ENCODE data around the gene SMIM29.
A peak's percentile ranks its signal among the peaks of the same experiment; 100 is the strongest.

The SMIM29 gene

GRCh38 chr6:34240329-34241248 lies 8.2 kb downstream of the SMIM29 start:
- no peak for DNase-seq

- no peak for DNase-seq
Measured at GRCh38 chr6:34239893-34240292, 8.9 kb downstream of the SMIM29 start.

DNA sequence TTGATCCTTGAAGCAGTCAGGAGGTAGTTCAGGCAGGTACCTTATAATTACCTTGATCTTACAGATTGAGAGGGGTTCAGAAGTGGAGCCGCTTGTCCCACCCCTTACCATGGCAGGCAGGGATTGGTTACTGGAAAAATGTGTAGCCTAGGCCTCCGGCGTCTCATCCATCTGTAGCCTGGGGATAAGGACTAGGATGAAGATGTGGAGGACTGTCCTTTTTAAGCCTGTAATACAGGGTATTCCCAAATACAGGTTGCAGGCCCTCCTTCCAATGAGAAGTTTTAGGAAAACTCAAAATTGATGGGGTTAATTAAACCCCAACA lies 9.3 kb downstream of the SMIM29 start:
- DNase-seq: no peak

- no peak for DNase-seq
Measured at GRCh38 chr6:34238585-34239499, 10.0 kb downstream of the SMIM29 start.

DNA sequence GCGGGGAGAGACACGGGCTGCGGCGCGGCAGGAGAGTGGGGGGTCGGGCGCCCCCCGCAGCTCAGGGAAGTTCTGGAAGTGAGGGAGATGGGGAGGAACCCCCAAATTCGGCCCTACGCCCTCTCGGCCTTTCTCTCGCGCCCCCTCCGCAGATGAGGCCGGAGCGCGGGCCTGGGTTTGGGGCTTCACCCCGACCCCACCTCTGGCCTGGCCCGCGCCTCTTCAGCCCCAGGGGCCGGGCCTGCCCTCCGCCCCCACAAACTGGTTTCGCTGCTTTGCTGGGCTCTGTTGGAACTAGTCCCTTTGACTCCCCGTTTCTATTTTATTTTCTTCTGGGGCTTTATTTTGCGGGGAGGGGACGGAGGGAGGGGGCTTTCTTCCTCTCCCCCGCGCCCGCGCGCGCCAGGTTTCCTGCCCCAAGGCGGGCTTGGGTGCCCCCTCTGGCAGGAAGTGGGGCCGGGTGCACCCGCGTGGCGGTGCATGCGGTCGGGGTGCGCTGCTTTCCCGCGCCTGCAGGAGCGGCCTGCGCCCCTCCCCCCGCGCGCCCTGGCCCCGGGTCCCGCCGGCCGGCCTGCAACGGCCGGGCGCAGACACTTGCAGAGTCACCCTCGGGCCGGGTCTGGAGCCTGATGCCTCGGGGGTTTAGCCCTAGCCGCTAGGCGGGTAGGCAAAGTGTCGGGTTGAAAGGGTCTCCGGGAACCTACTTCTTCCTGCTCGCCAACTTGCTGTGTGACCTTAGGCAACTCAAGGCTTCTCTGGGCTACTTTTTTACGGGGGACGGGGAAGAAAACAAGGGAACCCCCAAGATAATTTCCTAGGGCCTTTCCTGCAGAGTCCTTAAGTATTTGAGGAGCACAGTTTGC lies 10.9 kb downstream of the SMIM29 start:
- DNase-seq: peak; percentile 56

- DNase-seq: no peak
Measured at GRCh38 chr6:34237316-34237721, 11.5 kb downstream of the SMIM29 start.

GRCh38 chr6:34236443-34237315 lies 12.1 kb downstream of the SMIM29 start, which contains the start of gene HMGA1:
HMGA1 (plus strand) TSS chr6:34236873; CDS start chr6:34240781, 3,908 bp downstream.
- DNase-seq: peak; percentile 91

- DNase-seq: no peak
Measured at GRCh38 chr6:34236131-34236442, 12.7 kb downstream of the SMIM29 start.

- DNase-seq: peak; percentile 94
Measured at GRCh38 chr6:34235307-34236130, 13.3 kb downstream of the SMIM29 start.

DNA sequence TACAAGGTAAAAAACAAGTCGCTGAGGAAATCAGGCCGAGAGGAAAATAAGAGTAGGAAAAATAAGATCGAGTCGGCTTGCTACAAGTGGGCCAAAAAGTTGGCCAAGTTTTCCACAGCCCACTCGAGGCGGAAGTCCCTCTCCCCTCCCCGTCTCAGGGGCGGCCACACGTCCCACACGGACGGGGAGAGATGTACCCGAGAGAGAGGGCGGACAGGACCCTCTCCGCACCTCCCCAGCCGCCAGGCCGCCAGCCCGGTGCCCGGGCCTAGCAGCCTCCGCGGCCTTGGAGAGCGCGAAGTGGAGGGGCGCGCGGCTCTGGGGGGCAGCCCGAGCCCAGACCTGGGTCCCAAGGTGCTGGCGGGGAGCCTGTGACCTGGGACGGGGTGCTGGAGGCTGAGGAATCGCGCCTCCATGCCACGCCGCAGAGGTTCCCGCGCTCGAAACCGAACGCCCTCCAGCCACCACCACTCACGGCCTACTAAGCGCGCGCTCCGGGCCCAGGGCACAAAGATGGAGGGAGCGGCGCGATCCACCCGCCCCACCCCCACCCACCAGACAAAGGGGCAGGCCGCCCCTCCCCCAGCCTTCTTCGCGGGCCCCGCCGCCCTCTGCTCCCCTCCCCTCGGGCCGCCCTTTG lies 14.0 kb downstream of the SMIM29 start:
- no peak for DNase-seq

DNA sequence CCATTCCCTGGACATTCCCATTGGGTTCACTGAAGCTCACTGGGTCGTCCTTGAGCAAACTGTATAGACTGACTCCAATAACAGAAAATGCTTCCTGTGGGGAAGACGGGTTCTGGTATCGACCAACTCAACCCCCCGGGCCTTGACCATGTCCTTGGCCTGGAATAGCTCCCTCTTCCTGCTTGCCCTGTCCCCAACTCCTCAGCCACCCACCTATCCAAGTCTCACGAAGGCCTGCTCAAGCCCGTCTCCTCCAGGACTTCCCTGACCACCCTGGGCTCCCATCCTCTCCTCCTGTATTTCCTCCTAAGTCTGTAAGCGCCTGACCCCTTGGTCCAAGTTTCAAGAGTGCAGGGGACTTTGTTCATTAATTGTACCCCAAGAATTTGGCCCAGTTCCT lies 14.9 kb downstream of the SMIM29 start:
- no peak for DNase-seq

DNA sequence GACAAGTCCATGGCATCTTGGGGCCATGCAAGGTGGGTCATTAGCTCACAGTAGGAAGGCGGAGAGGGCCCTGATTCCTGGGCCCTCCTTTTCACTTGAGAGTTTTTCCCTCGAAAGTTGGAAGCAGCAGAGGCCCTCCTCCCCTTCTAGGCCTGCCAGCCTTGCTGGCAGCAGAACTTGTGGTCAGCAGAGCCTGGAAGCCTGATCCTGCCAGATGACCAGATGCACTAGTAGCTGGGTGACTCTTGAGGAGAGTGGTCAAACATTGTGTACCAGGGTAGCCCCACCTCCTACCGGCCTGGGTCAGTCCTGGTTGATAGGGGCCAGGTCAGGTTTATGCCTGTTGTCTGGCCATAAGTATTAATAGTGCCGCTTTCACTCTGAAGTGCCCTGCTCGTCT lies 15.9 kb downstream of the SMIM29 start:
- DNase-seq: no peak

DNA sequence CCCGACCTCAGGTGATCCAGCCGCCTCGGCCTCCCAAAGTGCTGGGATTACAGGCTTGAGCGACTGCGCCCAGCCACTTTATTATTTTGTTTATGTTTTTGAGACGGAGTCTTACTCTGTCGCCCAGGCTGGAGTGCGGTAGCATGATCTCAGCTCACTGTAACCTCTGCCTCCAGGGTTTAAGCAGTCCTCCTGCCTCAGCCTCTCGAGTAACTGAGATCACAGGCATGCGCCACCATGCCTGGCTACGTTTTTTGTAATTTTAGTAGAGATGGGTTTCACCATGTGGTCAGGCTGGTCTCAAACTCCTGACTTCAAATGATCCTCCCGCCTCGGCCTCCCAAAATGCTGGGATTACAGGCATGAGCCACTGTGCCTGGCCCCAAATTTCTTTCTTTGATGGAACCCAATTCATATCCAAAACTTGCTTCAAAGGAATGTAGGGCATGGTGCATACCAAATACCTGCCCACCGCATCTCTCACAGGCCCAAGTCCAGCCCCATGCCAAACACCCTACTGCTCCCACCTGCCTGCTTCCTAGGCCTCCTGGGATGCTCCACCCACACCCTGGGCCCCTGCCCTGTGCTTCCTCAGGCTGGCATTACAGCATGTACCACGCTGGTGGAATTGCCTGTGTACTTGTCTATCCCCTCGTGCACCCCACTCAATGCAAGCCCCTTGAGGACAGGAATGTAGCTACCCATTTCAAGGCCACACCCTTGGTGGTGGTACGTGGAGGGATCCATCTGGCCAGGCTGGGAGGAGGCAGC lies 17.1 kb downstream of the SMIM29 start:
- no peak for DNase-seq

DNA sequence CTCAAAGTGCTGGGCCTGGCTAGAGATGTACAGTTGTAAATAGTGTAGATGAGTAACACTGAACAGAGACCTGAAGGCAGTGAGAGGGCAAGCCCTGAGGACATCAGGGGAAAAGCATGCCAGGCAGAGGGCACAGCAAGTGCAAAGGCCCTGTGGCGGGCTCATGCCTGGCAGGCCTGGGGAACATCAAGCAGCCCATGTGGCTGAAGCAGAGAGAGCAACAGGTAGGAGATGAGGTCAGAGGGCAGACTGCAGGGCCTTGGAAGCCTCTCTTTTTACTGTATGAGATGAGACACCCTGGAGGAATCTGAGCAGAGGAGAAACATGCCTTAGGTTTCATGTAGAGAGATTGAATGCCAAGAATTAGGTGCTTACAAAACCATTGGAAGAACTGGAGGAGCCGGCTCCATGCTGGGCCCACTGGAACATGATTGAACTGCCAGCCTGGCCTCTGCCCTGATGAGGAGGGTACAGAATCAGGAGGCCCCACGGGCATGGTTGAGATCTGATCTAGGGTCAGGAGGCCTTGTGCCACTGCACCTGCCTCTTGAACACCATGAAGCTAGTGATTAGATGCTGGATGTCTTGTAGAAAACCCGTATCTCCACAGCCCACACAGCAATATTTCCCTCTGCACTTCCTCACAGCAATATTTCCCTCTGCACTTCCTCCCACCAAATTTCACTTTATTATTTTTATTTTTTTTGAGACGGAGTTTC lies 18.0 kb downstream of the SMIM29 start:
- DNase-seq: no peak

DNA sequence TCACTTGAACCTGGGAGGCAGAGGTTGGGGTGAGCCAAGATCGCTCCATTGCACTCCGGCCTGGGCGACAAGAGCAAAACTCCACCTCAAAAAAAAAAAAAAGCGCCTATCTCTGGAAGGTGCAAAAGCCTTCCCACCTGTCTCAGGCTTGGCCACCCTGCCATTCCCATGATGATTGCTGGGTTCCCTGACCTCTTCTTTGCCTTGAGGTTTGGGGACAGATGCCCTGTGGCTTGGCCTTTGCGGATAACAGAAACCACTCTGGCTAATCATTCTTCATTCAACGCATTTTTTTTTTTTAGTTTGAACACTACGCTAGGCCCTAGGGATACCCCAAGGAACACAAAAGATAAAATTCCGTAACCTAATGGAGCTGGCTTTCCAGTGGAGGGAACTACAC lies 18.9 kb downstream of the SMIM29 start:
- DNase-seq: no peak

DNA sequence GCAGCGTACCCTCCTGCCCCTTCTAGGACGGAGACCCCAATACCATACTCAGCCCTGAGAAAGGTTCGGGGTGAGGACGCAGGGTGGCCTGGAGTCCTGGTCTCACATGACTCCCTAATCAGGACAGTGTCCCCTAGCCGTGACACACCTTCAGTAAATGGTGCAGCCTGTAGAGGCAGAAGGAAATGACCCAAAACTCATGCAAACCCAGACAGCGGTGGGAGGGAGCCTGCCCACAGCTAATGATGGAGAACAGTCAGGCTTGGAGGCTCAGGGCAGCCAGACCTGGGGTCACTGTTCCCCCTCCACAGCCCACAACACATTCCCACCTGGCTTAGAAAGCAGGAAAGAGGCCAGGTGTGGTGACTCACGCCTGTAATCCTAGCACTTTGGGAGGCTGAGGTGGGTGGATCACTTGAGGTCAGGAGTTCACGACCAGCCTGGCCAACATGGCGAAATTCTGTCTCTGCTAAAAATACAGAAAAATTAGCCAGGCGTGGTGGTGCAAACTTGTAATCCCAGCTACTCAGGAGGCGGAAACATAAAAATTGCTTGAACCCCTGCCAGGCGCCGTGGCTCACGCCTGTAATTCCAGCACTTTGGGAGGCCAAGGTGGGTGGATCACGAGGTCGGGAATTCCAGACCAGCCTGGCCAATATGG lies 20.9 kb downstream of the SMIM29 start:
- DNase-seq: no peak

- no peak for DNase-seq
Measured at GRCh38 chr6:34226731-34227586, 21.8 kb downstream of the SMIM29 start.

All from fibroblast of skin of abdomen (primary cell).